Measurements from ENCODE around the gene CRTAC1. TPM values are rescaled to one million over a fixed set of nuclear protein-coding genes. Genes with fewer than 3 reads are reported as not detected.
A peak's percentile ranks its signal among the peaks of the same experiment; 100 is the strongest.

CRTAC1 gene
- total and polyA plus RNA-seq, 9 of the 15 experiments (the other 6 are each of a cell fraction or from before 2014, with no cell fraction given) = not detected

DNA sequence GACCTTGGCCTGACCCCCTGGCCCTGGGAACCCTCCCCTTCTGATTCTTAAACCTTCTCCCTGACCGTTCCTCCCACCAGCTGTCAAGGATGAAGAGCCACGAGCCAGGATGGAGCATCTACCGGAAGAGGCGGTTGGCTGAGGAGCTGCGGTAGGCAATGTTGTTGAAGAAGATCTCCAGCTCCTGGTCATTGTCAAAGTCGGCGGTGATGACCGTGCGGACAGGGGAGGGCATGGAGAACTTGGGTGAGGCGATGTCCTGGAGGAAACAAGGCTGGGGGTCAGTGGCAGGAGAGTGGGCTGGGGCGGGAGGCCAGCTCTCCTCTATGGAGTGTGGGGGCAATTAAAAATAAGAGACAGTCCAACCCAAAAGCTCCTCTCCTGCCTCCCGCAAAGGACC is 129.0 kb downstream of the CRTAC1 start:
- FAIRE-seq (no peak), ATAC-seq (no peak), DNase-seq (ENCODE audit: extremely low read depth in 1 of 4, low spot score in 3 of 4) (peak in 1 of 4 experiments; percentile 22)
- H4K20me1 ChIP-seq (replicated peaks; ENCODE audit: control insufficient read depth, insufficient read depth, low read length) = no peaks in the 10 kb centered on the region
- no peaks in the 10 kb centered on the region for H3K36me3 ChIP-seq (ENCODE audit: control insufficient read depth, insufficient read depth, low read length)
- peaks cover 13 to 42% of the 10 kb centered on the region in 2 experiments; a peak in 4 of 5 replicates for H3K27me3 ChIP-seq (ENCODE audit: control insufficient read depth in 2 of 2, insufficient read depth in 2 of 2, low read length in 2 of 2)
- no TSS peak for BruUV-seq (replicated peaks)
- H2AFZ ChIP-seq (ENCODE audit: low read depth, low read length) = no peak overlapping the region
- intact Hi-C loops (cut with micrococcal nuclease) = no loop called here
- H3K4me3 ChIP-seq = no peak overlapping the region
- WGBS (ENCODE audit: insufficient coverage, low coverage, missing lambda C conversion rate) = 15% methylated on average over 10 of the region's 12 CpGs
- H3K4me1 ChIP-seq (replicated peaks in 1 of 2; ENCODE audit: control insufficient read depth in 2 of 2, insufficient read depth in 2 of 2, low read length in 2 of 2) = peaks cover 8 to 11% of the 10 kb centered on the region in 2 experiments; a peak in 4 of 5 replicates
- H3K9me3 ChIP-seq (replicated peaks; ENCODE audit: control insufficient read depth, insufficient read depth, low read depth, low read length) = no peaks in the 10 kb centered on the region
- H3K27ac ChIP-seq (ENCODE audit: extremely low read depth, low read depth, low read length) = no peak overlapping the region
- ChIA-PET POLR2A (no interaction called here), CTCF (ENCODE audit: low intra/inter-chr PET ratio) (no interaction called here)
- no peaks in the 10 kb centered on the region for H3K79me2 ChIP-seq (ENCODE audit: control insufficient read depth, insufficient read depth, low read length)
- H3K9ac ChIP-seq (ENCODE audit: insufficient read depth in 1 of 2, low read depth in 2 of 2, low read length in 2 of 2) = no peak overlapping the region
- H3K9me1 ChIP-seq (ENCODE audit: control insufficient read depth, insufficient read depth, low read length) = no peaks in the 10 kb centered on the region
- in situ Hi-C loops (cut with MboI) = loop anchor here (5.0 to 25.0 kb wide), 2 partner anchors 141 to 411 kb away; no protein-coding TSS in a partner anchor
- no peak overlapping the region for H3K4me2 ChIP-seq (ENCODE audit: insufficient read depth, low read length)
- TF ChIP-seq, protein P1, sequence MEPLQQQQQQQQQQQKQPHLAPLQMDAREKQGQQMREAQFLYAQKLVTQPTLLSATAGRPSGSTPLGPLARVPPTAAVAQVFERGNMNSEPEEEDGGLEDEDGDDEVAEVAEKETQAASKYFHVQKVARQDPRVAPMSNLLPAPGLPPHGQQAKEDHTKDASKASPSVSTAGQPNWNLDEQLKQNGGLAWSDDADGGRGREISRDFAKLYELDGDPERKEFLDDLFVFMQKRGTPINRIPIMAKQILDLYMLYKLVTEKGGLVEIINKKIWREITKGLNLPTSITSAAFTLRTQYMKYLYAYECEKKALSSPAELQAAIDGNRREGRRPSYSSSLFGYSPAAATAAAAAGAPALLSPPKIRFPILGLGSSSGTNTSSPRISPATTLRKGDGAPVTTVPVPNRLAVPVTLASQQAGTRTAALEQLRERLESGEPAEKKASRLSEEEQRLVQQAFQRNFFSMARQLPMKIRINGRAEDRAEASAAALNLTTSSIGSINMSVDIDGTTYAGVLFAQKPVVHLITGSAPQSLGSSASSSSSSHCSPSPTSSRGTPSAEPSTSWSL (CRISPR knock-in tag; IDR thresholded peaks at IDR 0.05; ENCODE audit: borderline replicate concordance) = no peak
- TF ChIP-seq ZNF3 (CRISPR knock-in tag; IDR thresholded peaks at IDR 0.05) (no peak), GATAD2A (IDR thresholded peaks at IDR 0.05) (no peak), ZNF324 (CRISPR knock-in tag; IDR thresholded peaks at IDR 0.05) (no peak), MBD2 (IDR thresholded peaks at IDR 0.05; ENCODE audit: borderline replicate concordance, low read depth) (no peak), PPARD (CRISPR knock-in tag; IDR thresholded peaks at IDR 0.05) (no peak), EZH2 (IDR thresholded peaks at IDR 0.05; ENCODE audit: borderline replicate concordance, low read depth, low read length) (no peak), PHF21A (IDR thresholded peaks at IDR 0.05; ENCODE audit: borderline replicate concordance, low read depth) (no peak), BRD9 (IDR thresholded peaks at IDR 0.05; ENCODE audit: low read depth, partially characterized antibody) (no peak), MEF2D (tag; conservative IDR thresholded peaks at IDR 0.05; ENCODE audit: low read depth) (no peak), E2F3 (CRISPR knock-in tag; IDR thresholded peaks at IDR 0.05) (no peak), HDAC8 (tag; IDR thresholded peaks at IDR 0.05) (no peak)
- TF ChIP-seq, protein P2, sequence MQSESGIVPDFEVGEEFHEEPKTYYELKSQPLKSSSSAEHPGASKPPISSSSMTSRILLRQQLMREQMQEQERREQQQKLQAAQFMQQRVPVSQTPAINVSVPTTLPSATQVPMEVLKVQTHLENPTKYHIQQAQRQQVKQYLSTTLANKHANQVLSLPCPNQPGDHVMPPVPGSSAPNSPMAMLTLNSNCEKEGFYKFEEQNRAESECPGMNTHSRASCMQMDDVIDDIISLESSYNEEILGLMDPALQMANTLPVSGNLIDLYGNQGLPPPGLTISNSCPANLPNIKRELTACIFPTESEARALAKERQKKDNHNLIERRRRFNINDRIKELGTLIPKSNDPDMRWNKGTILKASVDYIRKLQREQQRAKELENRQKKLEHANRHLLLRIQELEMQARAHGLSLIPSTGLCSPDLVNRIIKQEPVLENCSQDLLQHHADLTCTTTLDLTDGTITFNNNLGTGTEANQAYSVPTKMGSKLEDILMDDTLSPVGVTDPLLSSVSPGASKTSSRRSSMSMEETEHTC (IDR thresholded peaks at IDR 0.05) = no peak
- TF ChIP-seq, protein P3, sequence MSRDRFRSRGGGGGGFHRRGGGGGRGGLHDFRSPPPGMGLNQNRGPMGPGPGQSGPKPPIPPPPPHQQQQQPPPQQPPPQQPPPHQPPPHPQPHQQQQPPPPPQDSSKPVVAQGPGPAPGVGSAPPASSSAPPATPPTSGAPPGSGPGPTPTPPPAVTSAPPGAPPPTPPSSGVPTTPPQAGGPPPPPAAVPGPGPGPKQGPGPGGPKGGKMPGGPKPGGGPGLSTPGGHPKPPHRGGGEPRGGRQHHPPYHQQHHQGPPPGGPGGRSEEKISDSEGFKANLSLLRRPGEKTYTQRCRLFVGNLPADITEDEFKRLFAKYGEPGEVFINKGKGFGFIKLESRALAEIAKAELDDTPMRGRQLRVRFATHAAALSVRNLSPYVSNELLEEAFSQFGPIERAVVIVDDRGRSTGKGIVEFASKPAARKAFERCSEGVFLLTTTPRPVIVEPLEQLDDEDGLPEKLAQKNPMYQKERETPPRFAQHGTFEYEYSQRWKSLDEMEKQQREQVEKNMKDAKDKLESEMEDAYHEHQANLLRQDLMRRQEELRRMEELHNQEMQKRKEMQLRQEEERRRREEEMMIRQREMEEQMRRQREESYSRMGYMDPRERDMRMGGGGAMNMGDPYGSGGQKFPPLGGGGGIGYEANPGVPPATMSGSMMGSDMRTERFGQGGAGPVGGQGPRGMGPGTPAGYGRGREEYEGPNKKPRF (IDR thresholded peaks at IDR 0.05; ENCODE audit: low read depth, low read length) = no peak
- TF ChIP-seq, protein P4, sequence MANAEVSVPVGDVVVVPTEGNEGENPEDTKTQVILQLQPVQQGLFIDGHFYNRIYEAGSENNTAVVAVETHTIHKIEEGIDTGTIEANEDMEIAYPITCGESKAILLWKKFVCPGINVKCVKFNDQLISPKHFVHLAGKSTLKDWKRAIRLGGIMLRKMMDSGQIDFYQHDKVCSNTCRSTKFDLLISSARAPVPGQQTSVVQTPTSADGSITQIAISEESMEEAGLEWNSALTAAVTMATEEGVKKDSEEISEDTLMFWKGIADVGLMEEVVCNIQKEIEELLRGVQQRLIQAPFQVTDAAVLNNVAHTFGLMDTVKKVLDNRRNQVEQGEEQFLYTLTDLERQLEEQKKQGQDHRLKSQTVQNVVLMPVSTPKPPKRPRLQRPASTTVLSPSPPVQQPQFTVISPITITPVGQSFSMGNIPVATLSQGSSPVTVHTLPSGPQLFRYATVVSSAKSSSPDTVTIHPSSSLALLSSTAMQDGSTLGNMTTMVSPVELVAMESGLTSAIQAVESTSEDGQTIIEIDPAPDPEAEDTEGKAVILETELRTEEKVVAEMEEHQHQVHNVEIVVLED (CRISPR knock-in tag; IDR thresholded peaks at IDR 0.05) = no peak
- TF ChIP-seq, protein P5, sequence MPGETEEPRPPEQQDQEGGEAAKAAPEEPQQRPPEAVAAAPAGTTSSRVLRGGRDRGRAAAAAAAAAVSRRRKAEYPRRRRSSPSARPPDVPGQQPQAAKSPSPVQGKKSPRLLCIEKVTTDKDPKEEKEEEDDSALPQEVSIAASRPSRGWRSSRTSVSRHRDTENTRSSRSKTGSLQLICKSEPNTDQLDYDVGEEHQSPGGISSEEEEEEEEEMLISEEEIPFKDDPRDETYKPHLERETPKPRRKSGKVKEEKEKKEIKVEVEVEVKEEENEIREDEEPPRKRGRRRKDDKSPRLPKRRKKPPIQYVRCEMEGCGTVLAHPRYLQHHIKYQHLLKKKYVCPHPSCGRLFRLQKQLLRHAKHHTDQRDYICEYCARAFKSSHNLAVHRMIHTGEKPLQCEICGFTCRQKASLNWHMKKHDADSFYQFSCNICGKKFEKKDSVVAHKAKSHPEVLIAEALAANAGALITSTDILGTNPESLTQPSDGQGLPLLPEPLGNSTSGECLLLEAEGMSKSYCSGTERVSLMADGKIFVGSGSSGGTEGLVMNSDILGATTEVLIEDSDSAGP (CRISPR knock-in tag; IDR thresholded peaks at IDR 0.05) = no peak
